GM12878 (cell line): ENCODE data around the gene MYO1E.

Experiments
- CTCF ChIP-seq, 3 experiments: IDR thresholded peaks in 2 of 3; conservative IDR thresholded peaks in 1 of 3; 2 replicates each; pipeline ENCODE4 v1.5.1; 2011; ENCODE audit warnings: low read depth in 3 of 3, low read length in 3 of 3, mild to moderate bottlenecking in 3 of 3, control low read depth in 2 of 3, moderate library complexity in 2 of 3, inconsistent platforms in 1 of 3, mixed read lengths in 1 of 3; ENCODE audit not compliant: control insufficient read depth in 2 of 3, insufficient read depth in 1 of 3; ENCODE audit errors: extremely low read depth in 1 of 3
- ELK1 ChIP-seq: IDR thresholded peaks from 2 replicates; pipeline ENCODE4 v1.6.1; 2012; ENCODE audit warnings: low read depth, low read length, improper control_type of control experiment
- HCFC1 ChIP-seq: fragments of 150-350 bp; IDR thresholded peaks from 2 replicates; pipeline ENCODE4 v1.6.1; 2014; ENCODE audit warnings: low read length
- POLR2A ChIP-seq: IDR thresholded peaks from 2 replicates; pipeline ENCODE4 v1.6.1; 2011; ENCODE audit warnings: low read depth, mild to moderate bottlenecking, low read length

GRCh38 chr15:59298854-59299250, 73.8 kb downstream of the MYO1E start:
- TF ChIP-seq CTCF (IDR thresholded peaks at IDR 0.05 in 2 of 3, conservative IDR thresholded peaks at IDR 0.05 in 1 of 3; ENCODE audit: control insufficient read depth in 2 of 3, extremely low read depth in 1 of 3, insufficient read depth in 1 of 3, low read depth in 3 of 3, low read length in 3 of 3) (no peak), ELK1 (no peak), POLR2A (no peak), HCFC1 (no peak)
